ENCODE data around the gene ACVR1B.

Gene ACVR1B

GRCh38 chr12:51944608-51945233, 6.8 kb upstream of the ACVR1B start:
- no peak for DNase-seq

- DNase-seq, result no peak
Observed at GRCh38 chr12:51947246-51947996, 4.1 kb upstream of the ACVR1B start.

- DNase-seq, result no peak
Observed at GRCh38 chr12:51948066-51948465, 3.4 kb upstream of the ACVR1B start.

GRCh38 chr12:51949342-51950030, 2.0 kb upstream of the ACVR1B start:
- DNase-seq, result no peak

- no peak for DNase-seq
Observed at GRCh38 chr12:51950682-51951198, 759 bp upstream of the ACVR1B start.

- DNase-seq, result no peak
Observed at GRCh38 chr12:51951843-51952722, 584 bp downstream of the ACVR1B start.

GRCh38 chr12:51953089-51953488, 1.6 kb downstream of the ACVR1B start:
- DNase-seq, result no peak

GRCh38 chr12:51953864-51954263, 2.4 kb downstream of the ACVR1B start:
- no peak for DNase-seq

GRCh38 chr12:51954561-51955361, 3.3 kb downstream of the ACVR1B start:
- DNase-seq, result no peak

- no peak for DNase-seq
Observed at GRCh38 chr12:51955702-51956101, 4.2 kb downstream of the ACVR1B start.

GRCh38 chr12:51958542-51958941, 7.0 kb downstream of the ACVR1B start:
- DNase-seq, result no peak

GRCh38 chr12:51959211-51959610, 7.7 kb downstream of the ACVR1B start:
- DNase-seq, result no peak

- DNase-seq, result no peak
Observed at GRCh38 chr12:51959921-51960320, 8.4 kb downstream of the ACVR1B start.

- DNase-seq, result no peak
Observed at GRCh38 chr12:51960488-51960887, 9.0 kb downstream of the ACVR1B start.

GRCh38 chr12:51960890-51961289, 9.4 kb downstream of the ACVR1B start:
- DNase-seq, result no peak

GRCh38 chr12:51961834-51962233, 10.3 kb downstream of the ACVR1B start:
- DNase-seq, result no peak

- no peak for DNase-seq
Observed at GRCh38 chr12:51962737-51963136, 11.2 kb downstream of the ACVR1B start.

GRCh38 chr12:51963477-51963876, 12.0 kb downstream of the ACVR1B start:
- DNase-seq, result no peak

- DNase-seq, result no peak
Observed at GRCh38 chr12:51969643-51970042, 18.1 kb downstream of the ACVR1B start.

- no peak for DNase-seq
Observed at GRCh38 chr12:51970904-51971646, 19.6 kb downstream of the ACVR1B start.

All from NCI-H1105 (cell line).